GM19438 (cell line): ENCODE measurements around the gene HARBI1.
A peak's percentile ranks its signal among the peaks of the same experiment; 100 is the strongest.

Source experiments
- ATAC-seq: cut with Tn5 transposase; IDR thresholded peaks from one replicate; pipeline ENCODE4 v1.9.1; 2021; ENCODE audit warnings: low read depth; ENCODE audit not compliant: unreplicated experiment

Gene HARBI1, protein sequence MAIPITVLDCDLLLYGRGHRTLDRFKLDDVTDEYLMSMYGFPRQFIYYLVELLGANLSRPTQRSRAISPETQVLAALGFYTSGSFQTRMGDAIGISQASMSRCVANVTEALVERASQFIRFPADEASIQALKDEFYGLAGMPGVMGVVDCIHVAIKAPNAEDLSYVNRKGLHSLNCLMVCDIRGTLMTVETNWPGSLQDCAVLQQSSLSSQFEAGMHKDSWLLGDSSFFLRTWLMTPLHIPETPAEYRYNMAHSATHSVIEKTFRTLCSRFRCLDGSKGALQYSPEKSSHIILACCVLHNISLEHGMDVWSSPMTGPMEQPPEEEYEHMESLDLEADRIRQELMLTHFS

DNA sequence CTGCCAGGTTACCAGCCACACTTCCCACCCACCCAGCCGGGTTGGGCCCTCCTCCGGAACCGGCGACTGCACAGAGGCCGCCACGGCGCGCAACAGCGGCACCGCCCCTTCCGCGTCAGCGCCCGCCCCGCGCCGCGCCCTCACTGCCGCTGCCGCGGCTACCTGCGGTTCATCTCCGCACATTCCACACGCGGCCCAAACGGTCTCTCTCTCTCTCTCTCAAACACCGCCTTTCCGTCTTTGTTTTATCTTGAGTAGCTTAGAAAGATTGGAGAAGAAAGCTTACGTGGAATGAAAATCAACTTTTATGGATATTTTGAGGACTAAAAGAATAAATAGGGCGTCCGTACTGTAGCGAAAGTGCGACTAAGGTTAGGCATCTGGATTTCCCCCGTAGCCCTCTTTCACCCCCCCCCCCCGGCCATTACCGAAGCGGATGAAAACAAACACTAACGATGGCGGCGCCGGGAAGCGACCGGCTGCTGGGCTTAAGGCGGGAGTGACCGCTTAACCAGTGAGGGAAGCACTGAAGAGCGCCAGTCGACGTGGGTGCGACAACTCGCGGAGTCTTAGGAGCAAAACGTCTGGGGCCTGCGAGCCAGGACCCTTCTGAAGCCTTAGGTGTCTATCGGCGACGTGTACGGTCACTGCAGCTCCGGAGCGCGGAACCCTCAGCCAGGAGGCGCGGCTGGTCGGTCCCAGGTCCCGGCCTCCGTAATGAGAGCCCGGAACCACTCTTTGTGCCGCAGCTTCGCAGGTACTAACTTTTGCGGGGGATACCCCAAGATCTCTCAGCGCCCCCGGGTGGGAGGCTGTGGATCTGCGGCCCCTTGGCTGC is at the start of gene HARBI1, which contains the start of gene ATG13:
TSS of gene HARBI1 (minus strand) at position 94 of the 838 bp plus-strand sequence. CDS start 990 bp downstream, outside the sequence.
TSS of gene ATG13 (plus strand) at position 420 of the 838 bp plus-strand sequence. CDS start 26,739 bp downstream, outside the sequence.
- ATAC-seq = peak; percentile 91

DNA sequence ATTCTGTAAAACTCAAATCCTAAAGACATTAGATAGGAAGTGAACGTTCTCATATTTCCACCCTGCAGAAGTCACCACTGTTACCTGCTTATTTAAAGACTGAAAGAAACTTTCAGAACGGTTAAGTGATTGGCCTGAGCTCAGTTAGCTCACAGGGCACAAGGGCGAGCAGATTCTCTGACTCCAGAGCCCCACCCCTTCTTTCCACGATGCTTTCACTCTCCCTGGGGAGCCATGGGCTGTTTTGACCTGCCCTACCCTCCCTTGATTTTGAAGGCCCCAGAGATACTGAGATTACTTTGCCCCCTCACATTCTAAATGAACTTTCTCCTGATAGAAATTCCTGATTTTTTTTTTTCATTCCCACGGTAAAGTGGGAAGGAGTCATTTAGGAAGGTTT is 49.5 kb upstream of the HARBI1 start:
- ATAC-seq = no peak

DNA sequence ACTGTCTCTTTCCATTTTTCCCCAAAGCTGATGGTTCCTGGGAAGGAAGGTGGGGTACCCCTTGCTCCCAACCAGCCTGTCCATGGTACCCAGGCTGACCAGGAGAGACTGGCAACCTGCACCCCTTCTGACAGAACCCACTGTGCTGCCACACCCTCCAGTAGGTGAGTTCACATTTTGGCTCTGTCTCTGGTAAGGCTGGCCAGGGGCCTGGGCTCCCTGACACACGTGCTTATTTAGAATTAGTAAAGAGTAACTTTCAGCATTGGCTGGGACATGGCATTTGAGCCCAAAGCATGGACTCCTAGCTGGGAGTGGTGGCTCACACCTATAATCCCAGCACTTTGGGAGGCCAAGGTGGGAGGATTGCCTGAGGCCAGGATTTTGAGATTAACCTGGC is 48.3 kb upstream of the HARBI1 start:
- no peak for ATAC-seq

DNA sequence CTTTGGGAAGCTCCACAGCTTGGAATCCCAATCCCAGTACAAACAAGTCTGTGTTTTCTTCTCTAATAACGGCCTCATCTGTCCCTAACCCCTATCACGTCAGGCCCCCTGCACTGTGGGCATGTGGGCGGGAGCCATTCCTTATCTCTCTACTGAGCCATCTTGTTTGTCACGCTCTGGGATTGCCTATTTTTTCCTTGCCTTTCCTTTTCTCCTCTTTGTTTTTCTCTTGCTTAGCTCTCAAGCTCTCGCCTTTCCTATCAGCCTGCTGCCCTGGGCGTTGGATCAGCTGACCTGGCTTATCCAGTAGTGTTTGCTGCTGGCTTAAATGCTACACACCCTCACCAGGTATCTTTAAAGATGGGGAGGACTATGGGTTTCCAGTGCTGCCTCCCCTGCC is 47.6 kb upstream of the HARBI1 start:
- no peak for ATAC-seq

DNA sequence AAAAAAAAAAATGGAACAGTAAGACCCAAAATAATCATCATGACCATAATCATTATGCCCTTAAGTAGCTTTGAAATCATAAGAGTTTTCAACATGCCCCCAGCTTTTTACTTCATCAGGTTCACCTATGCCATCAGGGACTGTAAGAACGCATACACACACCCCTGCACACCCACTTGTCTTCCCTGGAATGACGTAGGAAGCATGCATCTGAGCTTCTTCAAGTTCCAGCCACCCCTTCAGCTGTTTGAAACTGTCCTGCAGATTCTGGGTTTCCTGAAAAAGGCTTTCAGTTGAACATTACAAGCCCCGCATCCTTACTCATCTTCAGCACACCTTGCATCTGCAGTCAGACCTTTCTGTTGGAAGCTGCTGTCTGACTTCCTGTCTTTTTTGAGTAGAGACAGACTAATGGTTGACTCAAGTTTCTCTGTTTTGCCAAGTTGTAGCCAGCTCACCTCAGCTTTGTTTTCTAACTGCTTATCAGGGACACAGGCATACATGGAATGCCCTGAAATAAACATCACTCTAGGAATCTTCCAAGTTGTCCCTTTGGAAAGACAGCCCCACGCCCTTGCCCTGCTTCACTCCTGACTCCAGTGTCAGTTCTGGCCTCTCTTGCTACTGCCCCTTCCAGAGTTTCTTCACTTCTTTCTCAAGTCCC is 46.4 kb upstream of the HARBI1 start:
- no peak for ATAC-seq

DNA sequence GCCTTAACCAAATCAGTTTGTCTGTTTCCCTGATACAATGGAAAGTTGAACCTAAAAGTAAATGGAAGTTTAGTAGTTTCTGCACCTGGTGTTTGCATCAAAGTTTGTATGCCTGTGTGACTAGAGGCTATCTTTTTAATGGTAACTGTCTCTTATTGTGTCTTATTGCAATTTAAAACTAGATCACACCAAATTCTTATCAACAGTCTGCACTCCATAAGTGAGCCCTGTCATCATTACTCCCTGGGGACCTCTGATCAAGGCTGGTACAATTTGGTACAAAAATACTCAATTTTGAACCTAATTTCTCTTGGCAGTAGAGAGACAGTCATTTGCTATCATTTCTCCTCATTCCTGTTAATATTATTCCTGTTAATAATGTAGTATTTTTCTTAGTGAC is 45.3 kb upstream of the HARBI1 start:
- no peak for ATAC-seq

DNA sequence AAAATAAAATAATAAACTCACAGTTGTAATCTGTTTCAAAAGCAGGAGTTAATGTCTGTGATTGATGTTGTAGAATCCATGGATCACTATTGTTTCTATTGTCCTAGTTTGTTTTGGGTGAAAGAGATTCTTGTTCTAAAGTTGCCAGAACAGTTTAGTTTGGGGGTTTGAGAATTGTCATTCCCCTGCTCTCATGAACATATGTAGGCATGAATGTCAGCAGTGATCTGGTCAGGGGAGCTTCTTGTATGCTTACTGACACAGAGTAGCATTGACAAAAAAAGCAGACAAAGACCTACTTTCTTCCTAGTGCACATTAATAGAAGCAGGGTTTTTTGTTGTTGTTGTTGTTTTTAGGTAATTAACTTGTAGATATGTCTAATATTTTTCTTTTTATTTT is 44.8 kb upstream of the HARBI1 start:
- no peak for ATAC-seq

DNA sequence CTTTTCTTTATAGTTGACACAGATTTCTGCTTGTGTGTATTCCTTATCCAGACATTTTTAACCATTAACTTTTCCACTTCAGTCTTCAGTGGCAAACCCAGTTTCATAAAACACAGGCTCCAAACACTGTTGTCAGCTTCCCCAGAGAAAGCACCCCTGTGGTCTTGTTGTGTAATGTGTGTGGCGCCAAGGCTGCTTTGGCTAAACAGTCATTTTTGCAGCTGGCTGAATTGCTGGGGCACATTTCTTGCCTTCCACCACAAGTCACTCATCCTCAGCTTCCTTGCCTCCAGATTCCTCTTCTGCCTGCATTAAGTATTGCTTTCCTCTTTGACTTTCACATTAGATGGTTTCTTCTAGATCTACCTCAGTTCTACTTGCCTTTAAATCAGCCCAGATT is 42.9 kb upstream of the HARBI1 start:
- no peak for ATAC-seq

DNA sequence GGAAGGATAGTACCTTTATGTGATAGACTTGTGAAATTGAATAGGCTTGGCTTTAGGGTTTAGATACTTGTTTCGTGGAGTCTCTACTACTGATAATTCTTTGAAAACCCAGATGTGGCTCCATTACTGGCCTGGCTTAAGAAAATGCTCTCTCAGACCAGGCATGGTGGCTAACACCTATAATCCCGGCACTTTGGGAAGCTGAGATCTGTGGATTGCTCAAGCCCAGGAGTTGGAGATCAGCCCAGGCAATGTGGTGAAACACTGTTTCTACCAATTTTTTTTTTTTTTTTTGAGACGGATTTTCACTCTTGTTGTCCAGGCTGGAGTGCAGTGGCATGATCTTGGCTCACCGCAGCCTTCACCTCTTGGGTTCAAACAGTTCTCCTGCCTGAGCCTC is 41.2 kb upstream of the HARBI1 start:
- no peak for ATAC-seq

DNA sequence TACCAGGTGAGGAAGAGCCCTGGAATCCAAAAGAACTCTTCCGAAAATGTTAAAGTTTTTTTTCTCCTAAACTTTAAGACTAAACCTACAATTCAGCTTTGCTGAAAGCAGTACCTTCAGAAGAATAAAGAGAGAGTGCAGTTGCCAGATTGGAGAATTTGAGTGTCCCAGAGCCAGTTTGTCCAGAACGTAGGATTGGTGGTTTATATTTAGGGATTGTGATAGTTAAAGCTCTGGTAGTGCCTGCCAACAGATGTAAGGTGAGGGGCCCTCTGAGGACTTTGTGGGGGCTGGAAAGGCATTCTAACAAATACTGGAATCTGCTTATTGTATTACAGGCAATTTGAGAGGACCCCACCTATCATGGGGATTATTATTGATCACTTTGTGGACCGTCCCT is 40.2 kb upstream of the HARBI1 start:
- no peak for ATAC-seq

DNA sequence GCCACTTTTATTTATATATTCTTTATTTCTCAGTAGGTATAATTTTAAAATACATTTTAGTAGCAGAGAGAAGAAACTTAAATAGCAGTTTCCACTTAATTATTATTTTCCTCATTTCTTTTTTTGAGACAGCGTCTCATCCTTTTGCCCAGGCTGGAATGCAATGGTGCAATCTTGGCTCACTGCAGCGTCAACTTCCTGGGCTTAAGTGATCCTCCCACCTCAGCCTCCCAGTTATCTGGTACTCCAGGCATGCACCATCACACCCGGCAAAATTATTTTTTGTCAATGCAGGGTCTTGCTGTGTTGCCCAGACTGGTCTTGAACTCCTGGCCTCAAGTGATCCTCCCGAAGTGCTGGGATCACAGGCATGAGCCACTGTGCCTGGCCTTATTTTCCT is 38.6 kb upstream of the HARBI1 start:
- no peak for ATAC-seq

DNA sequence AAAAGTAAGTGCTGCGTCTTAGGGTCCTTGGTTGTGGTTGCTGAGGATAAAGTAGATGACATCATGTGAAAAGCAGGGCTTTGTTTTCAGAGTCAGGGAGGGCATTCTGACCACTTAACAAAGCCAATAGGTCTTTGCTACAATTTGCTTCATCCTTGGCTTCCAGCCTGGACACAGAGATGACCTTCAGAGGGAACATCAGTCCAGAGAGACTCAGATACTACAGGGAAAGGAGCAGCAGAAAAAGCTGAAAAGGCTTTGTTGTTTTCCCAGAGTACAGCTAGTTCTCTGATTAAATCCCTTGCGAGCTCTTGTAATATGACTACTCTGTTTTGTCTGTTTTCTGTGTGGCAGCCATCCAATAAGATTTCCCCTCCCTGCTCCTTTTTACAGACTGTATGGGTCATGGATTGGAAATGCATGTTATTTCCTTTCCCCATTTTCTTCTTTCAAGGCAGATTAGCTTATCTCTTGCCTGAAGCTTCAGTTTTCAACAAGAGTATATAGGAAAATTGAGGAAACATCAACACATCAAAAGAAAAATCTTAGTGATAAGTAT is 32.2 kb upstream of the HARBI1 start:
- ATAC-seq = no peak

DNA sequence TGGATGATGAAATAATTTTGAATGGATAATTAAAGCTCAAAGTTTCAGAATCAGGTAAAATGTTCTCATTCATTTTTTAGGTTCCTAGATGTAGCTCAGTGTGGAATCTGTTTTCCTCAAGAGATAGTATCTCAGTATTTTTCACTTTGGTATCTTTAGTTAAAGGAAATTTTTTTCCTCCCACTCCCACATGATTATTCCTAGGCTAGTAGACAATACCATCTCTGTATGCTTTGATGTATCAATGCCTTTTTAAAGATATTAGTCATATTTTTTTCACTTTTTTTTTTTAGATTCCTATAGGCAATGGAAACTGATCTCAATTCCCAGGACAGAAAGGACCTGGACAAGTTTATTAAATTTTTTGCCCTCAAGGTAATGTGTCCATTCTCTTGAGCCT is 27.0 kb upstream of the HARBI1 start:
- no peak for ATAC-seq

DNA sequence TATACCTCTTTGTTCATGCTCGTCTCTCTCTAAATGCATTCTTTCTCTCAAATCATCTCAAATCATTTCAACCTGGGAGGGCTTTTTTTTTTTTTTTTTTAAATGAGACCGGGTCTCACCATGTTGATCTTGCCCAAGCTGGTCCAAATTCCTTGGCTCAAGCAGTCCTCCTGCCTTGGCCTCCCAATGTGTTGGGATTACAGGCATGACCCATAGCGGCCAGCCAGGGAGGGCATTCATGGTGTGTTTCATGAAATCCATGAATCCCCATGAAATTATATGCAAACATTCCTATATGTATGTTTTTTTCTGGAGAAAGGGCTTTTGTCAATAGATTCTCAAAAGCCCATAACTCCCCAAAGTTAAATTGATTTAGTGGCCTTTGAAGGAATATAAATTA is 26.5 kb upstream of the HARBI1 start:
- no peak for ATAC-seq

DNA sequence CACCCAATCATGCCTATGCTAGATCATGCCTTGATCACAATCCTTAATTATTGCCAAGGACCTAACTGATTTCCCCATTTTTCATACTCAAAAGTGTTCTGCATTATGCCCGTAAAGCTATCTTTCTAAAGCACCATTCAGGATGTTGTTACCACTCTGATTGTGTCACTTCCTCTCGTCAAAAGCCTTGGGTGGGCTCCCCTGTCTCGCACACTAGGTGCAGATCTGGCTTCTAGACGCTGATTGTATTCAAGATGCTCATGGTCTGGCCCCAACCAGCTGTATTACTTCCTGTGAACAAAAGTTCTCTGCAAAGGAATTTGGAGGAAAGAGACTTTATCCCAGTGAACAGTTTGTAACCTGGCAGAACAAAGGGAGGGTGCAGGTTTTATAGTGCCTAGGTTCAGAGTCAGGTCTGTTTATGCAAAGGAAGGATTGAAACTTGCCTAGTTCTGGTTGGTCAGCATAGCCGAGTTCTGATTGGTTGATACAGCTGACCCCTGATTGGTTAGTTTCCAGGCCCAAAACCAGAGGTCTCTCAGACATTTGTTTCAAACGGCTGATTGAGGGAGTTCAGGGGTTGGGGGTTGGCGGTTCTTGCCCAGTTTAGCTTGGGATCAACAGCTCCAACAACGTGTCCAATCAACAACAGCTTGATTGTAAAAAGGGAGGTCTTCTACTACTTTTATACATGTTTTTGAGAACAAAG is 25.8 kb upstream of the HARBI1 start:
- no peak for ATAC-seq

DNA sequence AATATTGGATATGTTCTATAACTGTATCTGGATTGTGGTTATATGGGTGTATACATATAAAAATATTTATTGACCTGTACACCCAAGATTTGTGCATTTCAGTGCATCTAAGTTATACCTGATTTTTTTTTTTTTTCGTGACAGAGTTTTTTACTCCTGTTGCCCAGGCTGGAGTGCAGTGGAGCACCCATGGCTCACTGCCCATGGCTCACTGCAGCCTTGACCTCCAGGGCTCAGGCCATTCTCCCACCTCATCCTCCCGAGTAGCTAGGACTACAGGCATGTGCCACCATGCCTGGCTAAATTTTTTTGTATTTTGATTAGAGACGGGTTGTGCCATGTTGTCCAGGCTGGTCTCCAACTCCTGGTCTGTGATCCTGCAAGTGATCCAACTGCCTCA is 24.6 kb upstream of the HARBI1 start:
- no peak for ATAC-seq

DNA sequence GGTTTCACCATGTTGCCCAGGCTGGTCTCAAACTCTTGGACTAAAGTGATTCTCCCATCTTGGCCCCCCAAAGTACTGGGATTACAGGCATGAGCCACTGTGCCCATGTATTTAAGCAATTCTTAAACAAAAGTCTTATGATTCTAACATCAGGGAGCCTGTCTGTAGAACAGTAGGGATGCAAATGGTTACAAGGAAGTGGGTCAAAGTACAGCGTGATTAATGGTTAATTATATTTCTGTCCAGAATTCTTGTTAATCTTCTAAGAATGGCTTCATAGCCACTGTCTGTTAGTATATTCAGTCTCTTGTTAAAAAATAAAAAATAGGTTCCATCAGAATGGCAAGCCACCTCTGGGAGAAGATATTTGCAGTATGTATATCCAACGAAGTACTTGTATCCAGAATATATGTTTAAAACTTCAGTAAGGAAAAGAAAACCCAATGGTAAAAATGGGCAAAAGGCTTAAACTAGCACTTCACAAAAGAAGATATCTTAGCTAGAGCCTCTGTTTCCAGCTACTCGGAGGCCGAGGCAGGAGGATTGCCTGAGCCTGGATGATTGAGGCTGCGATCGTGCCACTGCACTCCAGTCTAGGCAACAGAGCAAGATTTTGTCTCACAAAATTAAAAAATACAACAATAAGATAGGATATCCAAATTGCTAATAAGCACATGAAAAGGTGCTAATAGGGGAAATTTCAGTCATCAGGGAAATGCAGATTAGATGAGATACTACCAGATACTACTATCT is 23.2 kb upstream of the HARBI1 start:
- ATAC-seq = no peak

DNA sequence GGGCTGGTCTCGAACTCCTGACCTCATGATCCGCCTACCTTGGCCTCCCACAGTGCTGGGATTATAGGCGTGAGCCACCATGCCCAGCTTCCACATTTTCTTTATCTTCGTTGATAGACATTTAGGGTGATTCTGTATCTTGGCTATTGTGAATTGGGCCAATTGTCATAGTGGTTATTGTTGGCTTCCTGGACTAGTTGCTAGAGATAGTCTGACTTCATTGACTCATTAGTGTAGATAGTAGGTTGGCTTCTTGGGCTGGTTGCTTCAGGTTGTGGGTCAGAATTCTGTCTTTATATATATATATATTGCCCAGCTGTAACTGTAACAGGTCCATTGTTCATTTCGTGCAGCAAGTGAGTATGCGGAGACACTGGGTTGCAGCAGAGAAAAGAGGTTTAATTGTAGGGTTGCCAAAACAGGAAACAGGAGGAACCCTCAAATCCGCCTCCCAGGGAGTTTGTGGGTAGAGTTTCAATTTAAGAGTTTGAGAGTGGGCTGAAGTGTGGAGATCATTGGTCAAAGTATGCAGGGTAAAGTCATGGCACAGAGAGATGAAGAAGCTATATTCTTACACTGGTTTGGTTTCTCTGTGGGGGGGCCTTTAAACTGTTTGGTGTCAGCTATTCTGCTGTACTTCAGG is 22.3 kb upstream of the HARBI1 start:
- no peak for ATAC-seq

DNA sequence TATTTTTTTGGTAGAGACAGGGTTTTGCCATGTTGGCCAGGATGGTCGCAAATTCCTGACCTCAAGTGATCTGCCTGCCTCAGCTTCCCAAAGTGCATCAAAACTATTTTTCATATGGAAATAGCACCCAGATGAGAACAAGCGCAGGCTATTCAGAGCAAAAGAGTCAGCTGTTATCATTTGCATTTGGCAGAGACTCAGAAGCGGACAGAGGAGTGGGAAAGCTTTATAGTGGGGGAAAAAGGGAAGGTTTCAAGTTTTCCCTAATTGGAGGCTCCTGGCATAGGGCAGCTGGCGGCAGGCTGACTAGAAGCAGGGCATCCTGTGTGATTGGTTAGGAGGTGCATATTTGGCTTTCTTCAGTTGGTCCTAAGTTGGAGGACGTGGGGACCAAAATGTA is 20.5 kb upstream of the HARBI1 start:
- ATAC-seq = no peak
